ENCODE results near the gene NAXD.

- TF ChIP-seq CTCF (conservative IDR thresholded peaks at IDR 0.05; ENCODE audit: low read depth, low read length), result no peak
- TF ChIP-seq EZH2 (IDR thresholded peaks at IDR 0.05; ENCODE audit: low read length, unreplicated experiment), result no peak
Observed at GRCh38 chr13:110677731-110678545, 62.6 kb downstream of the NAXD start.
